GM12801 (cell line): ENCODE measurements around the gene INO80D.

Experiments used
- CTCF ChIP-seq: IDR thresholded peaks from one replicate; pipeline ENCODE4 v1.5.1; 2011; ENCODE audit warnings: control low read depth; ENCODE audit not compliant: insufficient read length; ENCODE audit errors: extremely low read depth

INO80D gene

GRCh38 chr2:206031162-206031784, 54.7 kb downstream of the INO80D start:
- TF ChIP-seq CTCF = no peak

GRCh38 chr2:206028101-206028500, 57.9 kb downstream of the INO80D start:
- no peak for TF ChIP-seq CTCF

- TF ChIP-seq CTCF = no peak
Observed at GRCh38 chr2:206023183-206023582, 62.8 kb downstream of the INO80D start.

- no peak for TF ChIP-seq CTCF
Observed at GRCh38 chr2:206020171-206020570, 65.8 kb downstream of the INO80D start.

- TF ChIP-seq CTCF = no peak
Observed at GRCh38 chr2:206011795-206012194, 74.2 kb downstream of the INO80D start.

- no peak for TF ChIP-seq CTCF
Observed at GRCh38 chr2:206011018-206011614, 74.9 kb downstream of the INO80D start.

- TF ChIP-seq CTCF = no peak
Observed at GRCh38 chr2:206004004-206004693, 81.8 kb downstream of the INO80D start.
